ENCODE data around the gene NPNT.

NPNT gene

DNA sequence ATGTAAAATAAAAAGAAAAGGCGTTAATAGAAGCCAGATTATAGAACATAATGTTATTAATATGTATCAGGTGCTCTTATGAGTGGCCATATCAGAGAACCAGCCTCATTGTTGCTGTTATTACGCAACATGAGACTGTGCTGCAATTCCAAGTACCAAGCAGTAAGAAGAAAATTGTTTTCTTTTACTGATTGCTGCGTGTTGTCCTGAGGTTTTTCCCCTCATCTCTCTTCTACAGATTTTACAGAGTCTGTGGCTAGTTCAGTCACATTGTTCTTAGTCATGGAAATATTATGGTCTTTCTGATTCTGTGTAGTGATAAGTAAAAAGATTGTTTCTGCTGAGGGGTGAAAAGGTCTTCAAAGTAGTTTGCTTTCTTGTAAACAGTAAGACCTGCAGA is 55.9 kb downstream of the NPNT start:
- no peak overlapping the region for H3K4me3 ChIP-seq (ENCODE audit: low read depth, low read length)
- TF ChIP-seq, protein P1, sequence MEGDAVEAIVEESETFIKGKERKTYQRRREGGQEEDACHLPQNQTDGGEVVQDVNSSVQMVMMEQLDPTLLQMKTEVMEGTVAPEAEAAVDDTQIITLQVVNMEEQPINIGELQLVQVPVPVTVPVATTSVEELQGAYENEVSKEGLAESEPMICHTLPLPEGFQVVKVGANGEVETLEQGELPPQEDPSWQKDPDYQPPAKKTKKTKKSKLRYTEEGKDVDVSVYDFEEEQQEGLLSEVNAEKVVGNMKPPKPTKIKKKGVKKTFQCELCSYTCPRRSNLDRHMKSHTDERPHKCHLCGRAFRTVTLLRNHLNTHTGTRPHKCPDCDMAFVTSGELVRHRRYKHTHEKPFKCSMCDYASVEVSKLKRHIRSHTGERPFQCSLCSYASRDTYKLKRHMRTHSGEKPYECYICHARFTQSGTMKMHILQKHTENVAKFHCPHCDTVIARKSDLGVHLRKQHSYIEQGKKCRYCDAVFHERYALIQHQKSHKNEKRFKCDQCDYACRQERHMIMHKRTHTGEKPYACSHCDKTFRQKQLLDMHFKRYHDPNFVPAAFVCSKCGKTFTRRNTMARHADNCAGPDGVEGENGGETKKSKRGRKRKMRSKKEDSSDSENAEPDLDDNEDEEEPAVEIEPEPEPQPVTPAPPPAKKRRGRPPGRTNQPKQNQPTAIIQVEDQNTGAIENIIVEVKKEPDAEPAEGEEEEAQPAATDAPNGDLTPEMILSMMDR (IDR thresholded peaks at IDR 0.05; ENCODE audit: insufficient read depth, low read depth, low read length, missing control alignments) = no peak
- no peak for DNase-seq (ENCODE audit: low read depth)

- TF ChIP-seq, protein P1 (IDR thresholded peaks at IDR 0.05; ENCODE audit: insufficient read depth, low read depth, low read length, missing control alignments) = no peak
- H3K4me3 ChIP-seq (ENCODE audit: low read depth, low read length) = no peak overlapping the region
- no peak for DNase-seq (ENCODE audit: low read depth)
Measured at GRCh38 chr4:105952591-105952990, 57.3 kb downstream of the NPNT start.

DNA sequence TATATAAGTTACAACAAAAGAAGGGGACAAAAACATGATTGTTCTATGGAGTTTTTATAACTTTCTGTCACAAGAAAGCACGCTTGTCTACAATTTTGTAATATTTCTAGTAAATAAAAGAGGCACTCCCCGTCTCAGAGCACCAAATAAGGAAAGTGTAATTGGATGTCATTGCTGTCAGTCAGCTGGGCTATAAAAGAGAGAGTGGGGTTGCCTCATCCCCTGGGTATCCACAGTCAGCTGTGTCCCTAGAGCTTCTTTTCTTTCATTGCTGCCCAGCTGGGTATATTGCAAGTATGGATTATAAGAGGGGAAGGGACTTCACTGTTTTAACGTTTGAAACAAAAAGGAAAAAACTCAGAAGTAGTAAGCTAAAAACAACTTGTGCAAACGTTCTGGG is 61.3 kb downstream of the NPNT start:
- H3K4me3 ChIP-seq (ENCODE audit: low read depth, low read length) = no peak overlapping the region
- DNase-seq (ENCODE audit: low read depth) = no peak
- TF ChIP-seq, protein P1 (IDR thresholded peaks at IDR 0.05; ENCODE audit: insufficient read depth, low read depth, low read length, missing control alignments) = no peak

- DNase-seq (ENCODE audit: low read depth) = no peak
- TF ChIP-seq, protein P1 (IDR thresholded peaks at IDR 0.05; ENCODE audit: insufficient read depth, low read depth, low read length, missing control alignments) = no peak
Measured at GRCh38 chr4:105957680-105958079, 62.4 kb downstream of the NPNT start.

DNA sequence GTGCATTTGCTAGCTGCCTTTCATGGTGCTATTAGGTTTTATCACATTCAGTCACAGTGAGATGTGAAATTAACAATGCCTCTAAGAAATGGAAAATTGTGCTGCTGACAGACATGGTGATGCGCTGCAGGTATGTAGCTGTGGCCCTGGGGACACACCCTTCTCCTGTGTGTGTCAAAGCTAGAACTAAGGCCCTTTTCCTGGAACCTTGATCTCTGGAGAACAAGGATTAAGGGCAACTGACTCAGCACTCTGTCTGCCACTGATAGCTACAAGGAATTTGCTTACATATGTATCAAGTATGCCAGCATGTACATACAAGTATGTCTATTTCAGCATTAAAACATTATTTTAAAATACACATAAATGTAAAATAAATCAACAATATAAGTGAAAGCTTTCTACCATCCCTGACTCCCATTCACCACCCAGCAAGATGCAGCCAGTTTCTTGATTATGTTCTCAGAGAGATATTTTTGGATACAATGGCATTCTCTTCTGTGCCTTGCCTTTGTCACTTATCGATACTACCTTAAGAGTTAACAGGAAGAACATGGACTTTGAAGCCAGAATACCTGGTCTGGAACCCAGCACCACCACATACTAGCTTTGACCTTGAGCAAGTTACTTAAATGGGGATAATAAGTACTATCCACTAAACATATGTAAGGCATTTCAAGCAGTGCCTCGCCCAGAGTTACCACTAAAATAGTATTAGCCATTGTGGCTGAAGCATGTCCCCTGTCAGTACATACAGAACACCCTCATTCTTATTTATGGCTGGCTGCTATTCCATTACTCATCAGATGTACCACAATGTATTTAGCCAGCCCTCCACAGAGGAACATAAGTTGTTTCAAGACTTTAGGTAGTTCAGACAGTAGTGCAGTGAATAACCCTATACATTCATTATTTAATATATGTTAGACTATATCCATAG is 68.5 kb downstream of the NPNT start:
- H3K4me3 ChIP-seq (ENCODE audit: low read depth, low read length) = no peak overlapping the region
- TF ChIP-seq, protein P1 (IDR thresholded peaks at IDR 0.05; ENCODE audit: insufficient read depth, low read depth, low read length, missing control alignments) = no peak
- DNase-seq (ENCODE audit: low read depth) = no peak

More at GRCh38 chr4:105957680-105958079, 62.4 kb downstream of the NPNT start:
- no peak overlapping the region for H3K4me3 ChIP-seq (ENCODE audit: low read depth, low read length)

- TF ChIP-seq, protein P1 (IDR thresholded peaks at IDR 0.05; ENCODE audit: insufficient read depth, low read depth, low read length, missing control alignments) = no peak
- DNase-seq (ENCODE audit: low read depth) = no peak
- no peak overlapping the region for H3K4me3 ChIP-seq (ENCODE audit: low read depth, low read length)
Measured at GRCh38 chr4:105965183-105965800, 70.0 kb downstream of the NPNT start.
